ENCODE results near the gene NR2E1.

The NR2E1 gene

GRCh38 chr6:108130262-108130661, 35.6 kb upstream of the NR2E1 start:
- ChIA-PET CTCF (interaction anchor here (1.0 to 1.8 kb wide), 3 partner anchors 10 to 17 kb away, joined by 3 to 7 read pairs (median 3); no protein-coding TSS in a partner anchor), POLR2A (no interaction called here)
- TF ChIP-seq, protein P1, sequence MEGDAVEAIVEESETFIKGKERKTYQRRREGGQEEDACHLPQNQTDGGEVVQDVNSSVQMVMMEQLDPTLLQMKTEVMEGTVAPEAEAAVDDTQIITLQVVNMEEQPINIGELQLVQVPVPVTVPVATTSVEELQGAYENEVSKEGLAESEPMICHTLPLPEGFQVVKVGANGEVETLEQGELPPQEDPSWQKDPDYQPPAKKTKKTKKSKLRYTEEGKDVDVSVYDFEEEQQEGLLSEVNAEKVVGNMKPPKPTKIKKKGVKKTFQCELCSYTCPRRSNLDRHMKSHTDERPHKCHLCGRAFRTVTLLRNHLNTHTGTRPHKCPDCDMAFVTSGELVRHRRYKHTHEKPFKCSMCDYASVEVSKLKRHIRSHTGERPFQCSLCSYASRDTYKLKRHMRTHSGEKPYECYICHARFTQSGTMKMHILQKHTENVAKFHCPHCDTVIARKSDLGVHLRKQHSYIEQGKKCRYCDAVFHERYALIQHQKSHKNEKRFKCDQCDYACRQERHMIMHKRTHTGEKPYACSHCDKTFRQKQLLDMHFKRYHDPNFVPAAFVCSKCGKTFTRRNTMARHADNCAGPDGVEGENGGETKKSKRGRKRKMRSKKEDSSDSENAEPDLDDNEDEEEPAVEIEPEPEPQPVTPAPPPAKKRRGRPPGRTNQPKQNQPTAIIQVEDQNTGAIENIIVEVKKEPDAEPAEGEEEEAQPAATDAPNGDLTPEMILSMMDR (IDR thresholded peaks at IDR 0.05; ENCODE audit: control extremely low read depth, extremely low read depth, low read depth, missing control alignments) = no peak
- no peak for DNase-seq (ENCODE audit: extremely low spot score)

GRCh38 chr6:108132863-108133262, 33.0 kb upstream of the NR2E1 start:
- DNase-seq (ENCODE audit: extremely low spot score) = no peak
- TF ChIP-seq, protein P1 (IDR thresholded peaks at IDR 0.05; ENCODE audit: control extremely low read depth, extremely low read depth, low read depth, missing control alignments) = no peak
- POLR2A ChIA-PET = no interaction called here
- CTCF ChIA-PET = interaction anchor here (0.9 to 1.1 kb wide), 2 partner anchors 18 to 365 kb away, joined by 3 read pairs; no protein-coding TSS in a partner anchor

GRCh38 chr6:108133594-108134179, 32.1 kb upstream of the NR2E1 start:
- no peak for DNase-seq (ENCODE audit: extremely low spot score)
- ChIA-PET POLR2A (no interaction called here), CTCF (interaction anchor here (1.6 kb wide), 1 partner anchor 12 kb away, joined by 4 read pairs; no protein-coding TSS in a partner anchor)
- TF ChIP-seq, protein P1 (IDR thresholded peaks at IDR 0.05; ENCODE audit: control extremely low read depth, extremely low read depth, low read depth, missing control alignments) = no peak

- CTCF ChIA-PET = interaction anchor here (0.7 to 1.6 kb wide), 3 partner anchors 12 to 273 kb away, joined by 3 to 4 read pairs (median 3); no protein-coding TSS in a partner anchor
- POLR2A ChIA-PET = no interaction called here
- DNase-seq (ENCODE audit: extremely low spot score) = no peak
- TF ChIP-seq, protein P1 (IDR thresholded peaks at IDR 0.05; ENCODE audit: control extremely low read depth, extremely low read depth, low read depth, missing control alignments) = no peak
Observed at GRCh38 chr6:108134213-108134970, 31.4 kb upstream of the NR2E1 start.

- TF ChIP-seq, protein P1 (IDR thresholded peaks at IDR 0.05; ENCODE audit: control extremely low read depth, extremely low read depth, low read depth, missing control alignments) = no peak
- ChIA-PET POLR2A (no interaction called here), CTCF (no interaction called here)
- DNase-seq (ENCODE audit: extremely low spot score) = no peak
Observed at GRCh38 chr6:108142240-108142639, 23.6 kb upstream of the NR2E1 start.

- TF ChIP-seq, protein P1 (IDR thresholded peaks at IDR 0.05; ENCODE audit: control extremely low read depth, extremely low read depth, low read depth, missing control alignments) = no peak
- CTCF ChIA-PET = no interaction called here
- POLR2A ChIA-PET = no interaction called here
- no peak for DNase-seq (ENCODE audit: extremely low spot score)
Observed at GRCh38 chr6:108145639-108146038, 20.2 kb upstream of the NR2E1 start.

All from GM10248 (cell line).